GM21423 (cell line): Measurements from ENCODE around the gene DCP2.

Experiments used
- ATAC-seq: cut with Tn5 transposase; IDR thresholded peaks from one replicate; pipeline ENCODE4 v1.9.1; 2021; ENCODE audit warnings: mild to moderate bottlenecking, moderate library complexity; ENCODE audit not compliant: unreplicated experiment

Gene DCP2

DNA sequence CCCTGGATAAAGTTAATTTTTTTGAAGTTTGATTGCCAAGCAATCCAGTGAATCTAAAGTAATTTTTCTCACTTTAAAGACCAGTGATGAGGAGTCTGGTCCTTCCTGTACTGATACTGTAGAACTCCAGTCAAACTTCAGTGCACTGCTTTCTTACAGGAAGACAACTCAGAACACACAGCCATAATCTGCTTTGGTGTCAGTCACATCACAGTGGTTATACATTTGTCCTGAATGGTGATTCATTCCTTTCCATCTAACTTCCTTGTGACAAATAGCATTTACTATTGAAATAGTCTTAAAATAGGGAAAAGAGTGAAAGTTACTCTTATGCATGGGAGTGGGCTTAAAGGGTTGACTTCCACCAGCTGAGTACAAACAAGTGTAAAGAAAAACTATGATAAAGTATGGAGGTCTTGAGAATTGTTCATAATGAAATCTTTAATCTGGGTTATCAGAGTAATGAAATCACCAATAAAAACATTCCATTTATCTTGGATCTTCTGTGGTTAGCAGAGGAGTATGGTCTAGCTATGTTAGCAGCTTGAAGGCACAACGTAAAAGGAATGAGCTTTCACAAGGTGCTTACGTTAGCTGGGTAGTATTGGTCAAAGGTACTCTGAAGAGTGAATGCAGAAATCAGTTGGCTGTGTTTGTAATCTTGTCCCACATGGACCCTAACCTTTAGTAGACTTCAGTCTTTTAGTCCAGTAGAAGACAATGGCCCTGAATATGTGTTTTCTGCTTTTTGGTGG, 41.5 kb downstream of the DCP2 start:
- no peak for ATAC-seq

DNA sequence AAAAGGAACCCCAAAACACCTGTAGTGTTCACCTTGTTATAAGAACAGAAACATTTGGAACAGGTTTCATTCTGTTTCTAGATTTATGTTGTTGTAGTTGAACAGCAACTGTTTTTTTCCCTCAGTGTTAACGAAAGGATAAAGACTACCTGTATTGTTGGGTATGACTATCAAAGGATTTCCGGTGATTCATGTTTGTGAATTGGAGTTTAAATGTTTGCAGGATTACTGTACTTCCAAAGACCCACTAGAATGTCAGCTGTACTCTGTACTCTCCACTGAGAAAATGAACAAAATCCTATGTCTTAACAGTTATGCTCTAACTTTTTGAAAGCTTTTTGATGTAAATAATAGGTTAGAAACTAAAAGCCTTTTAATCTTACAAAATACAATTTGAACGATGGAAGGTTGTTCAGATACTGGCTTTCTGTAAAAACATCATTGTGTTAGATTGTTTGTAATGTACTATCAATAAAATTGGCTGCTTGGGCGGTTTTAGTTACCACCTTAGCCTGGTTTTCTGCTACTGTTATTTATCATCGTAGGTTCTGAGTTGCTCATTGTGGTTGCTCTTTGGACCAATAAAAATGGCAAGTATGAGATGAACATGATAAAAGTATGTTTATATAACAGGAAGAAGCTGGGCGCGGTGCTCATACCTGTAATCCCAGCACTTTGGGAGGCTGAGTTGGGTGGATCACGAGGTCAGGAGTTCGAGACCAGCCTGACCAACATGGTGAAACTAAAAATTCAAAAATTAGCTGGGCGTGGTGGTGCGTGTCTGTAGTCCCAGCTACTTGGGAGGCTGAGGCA, 44.1 kb downstream of the DCP2 start:
- ATAC-seq, result no peak

- ATAC-seq, result peak; percentile 76
Measured at GRCh38 chr5:113022661-113023060, 46.1 kb downstream of the DCP2 start.

- no peak for ATAC-seq
Measured at GRCh38 chr5:113024076-113024697, 47.6 kb downstream of the DCP2 start.

GRCh38 chr5:113025596-113025995, 49.0 kb downstream of the DCP2 start:
- no peak for ATAC-seq

GRCh38 chr5:113026211-113026610, 49.6 kb downstream of the DCP2 start:
- ATAC-seq, result no peak

GRCh38 chr5:113027015-113027414, 50.4 kb downstream of the DCP2 start:
- ATAC-seq, result no peak

DNA sequence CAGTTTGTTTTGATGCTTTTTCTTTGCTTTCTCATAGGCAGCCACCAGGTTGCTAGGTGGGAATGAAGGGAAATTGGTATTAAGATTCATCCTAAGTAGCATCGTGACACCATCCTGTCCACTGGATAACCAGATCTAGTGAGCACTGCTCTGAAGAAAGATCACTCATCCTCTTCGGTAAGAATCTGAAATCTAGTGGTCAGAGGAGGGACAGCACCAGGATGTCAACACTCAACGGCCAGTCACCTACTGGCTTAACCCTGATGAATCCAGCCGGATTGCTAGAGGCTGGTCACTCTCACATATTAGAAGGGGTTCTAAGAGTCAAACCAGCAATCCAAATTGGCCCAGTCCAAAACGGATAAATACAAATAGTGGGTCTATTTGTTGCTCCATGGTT, 50.8 kb downstream of the DCP2 start:
- ATAC-seq, result no peak

DNA sequence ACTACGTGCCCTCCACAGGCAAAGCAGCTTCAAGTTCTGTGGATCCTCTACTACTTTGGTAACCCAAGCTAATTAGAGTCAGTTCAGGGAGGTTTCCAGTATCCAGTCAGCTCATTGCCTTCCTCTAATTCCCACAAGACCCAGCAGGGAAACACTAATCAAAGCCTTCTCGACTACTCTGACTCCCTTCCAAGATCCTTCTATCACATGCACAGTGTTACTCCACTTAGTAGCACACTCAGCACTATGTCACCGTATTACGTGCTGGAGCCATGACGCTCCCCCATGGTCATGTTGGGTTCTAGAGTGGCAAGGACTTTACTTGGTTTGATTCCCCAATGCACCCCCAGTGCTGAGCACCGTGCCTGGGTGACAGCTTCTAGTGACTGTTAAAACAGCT, 53.0 kb downstream of the DCP2 start:
- ATAC-seq, result no peak

DNA sequence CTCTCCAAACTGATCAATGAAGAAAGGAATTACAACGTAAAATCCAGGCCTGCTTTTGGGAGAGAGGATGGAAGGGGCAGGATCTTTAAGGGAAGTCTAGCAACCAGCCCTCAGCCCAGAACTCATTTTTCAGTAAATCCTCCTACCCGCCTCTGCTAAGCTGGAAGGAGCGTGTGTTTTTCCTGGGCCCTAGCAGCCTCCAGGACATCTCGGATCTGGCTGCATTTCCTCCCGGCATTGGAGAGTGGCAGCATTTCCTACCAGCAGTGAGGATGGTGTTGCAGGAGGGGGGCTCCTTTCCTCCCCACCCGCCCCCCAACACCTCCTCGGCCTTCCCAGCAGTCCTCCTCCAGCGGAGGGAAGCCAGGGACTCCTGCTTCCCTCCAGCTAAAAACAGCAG, 54.5 kb downstream of the DCP2 start:
- no peak for ATAC-seq

DNA sequence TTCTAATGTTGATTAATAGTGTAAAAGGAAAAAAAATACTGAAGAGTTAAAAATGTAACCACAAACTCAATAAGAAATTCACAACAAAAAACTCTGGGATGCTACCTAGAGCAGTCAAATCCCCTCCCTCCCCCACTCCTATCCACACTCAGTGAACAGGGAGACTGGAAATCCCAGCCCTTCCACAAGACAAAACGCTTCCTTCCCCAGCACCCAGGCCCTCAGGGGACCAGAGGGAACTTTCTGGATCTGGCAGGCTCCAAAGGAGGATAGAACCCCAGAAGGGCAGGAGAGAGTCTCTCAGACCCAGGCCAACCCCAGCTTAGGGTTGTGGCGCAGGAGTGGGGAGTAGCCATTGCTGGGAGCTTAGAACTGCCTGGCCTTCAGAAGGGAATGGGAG, 55.0 kb downstream of the DCP2 start:
- no peak for ATAC-seq

- no peak for ATAC-seq
Measured at GRCh38 chr5:113034182-113034773, 57.7 kb downstream of the DCP2 start.

DNA sequence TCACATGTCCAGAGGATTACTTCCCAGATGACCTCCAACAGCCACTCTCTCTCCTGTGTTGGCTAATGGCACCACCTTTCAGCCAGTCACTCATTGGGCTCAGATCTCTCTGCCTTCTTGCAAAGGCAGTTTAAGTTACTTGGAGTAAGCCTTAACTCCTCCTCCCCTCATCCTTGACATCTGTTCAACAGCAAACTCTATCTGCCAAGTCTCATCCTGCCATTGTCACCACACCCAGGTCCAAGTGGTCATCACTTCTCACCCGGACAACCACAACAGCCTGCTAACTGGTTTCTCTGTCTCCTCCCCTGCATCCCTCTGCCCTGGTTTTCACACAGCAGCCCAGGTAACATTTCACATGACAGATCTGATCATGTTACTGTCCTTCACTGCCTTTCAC, 58.5 kb downstream of the DCP2 start:
- ATAC-seq, result no peak

GRCh38 chr5:113036321-113036720, 59.7 kb downstream of the DCP2 start:
- ATAC-seq, result no peak

- ATAC-seq, result no peak
Measured at GRCh38 chr5:113036826-113037225, 60.2 kb downstream of the DCP2 start.

GRCh38 chr5:113038136-113038535, 61.5 kb downstream of the DCP2 start:
- ATAC-seq, result no peak

DNA sequence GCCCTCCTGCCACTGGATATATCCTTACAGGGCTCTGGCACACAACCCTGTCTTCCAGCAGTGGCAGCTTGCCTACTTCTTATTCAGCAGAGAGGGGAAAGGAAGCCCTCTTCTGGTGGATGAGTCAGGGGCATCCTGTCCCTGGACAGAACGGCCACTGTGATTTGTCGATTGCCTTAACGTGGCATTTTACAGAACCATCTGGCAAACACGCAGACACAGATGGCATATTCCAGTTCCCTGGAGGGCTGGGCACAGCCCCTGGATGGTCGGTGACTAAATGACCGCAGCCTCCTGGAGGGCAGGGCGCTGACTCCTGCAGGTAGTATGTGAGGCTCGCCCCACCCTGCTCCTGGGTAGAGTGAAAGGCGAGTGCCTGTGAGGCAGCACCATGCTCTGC, 62.1 kb downstream of the DCP2 start:
- no peak for ATAC-seq

GRCh38 chr5:113039229-113039933, 62.8 kb downstream of the DCP2 start:
- no peak for ATAC-seq

DNA sequence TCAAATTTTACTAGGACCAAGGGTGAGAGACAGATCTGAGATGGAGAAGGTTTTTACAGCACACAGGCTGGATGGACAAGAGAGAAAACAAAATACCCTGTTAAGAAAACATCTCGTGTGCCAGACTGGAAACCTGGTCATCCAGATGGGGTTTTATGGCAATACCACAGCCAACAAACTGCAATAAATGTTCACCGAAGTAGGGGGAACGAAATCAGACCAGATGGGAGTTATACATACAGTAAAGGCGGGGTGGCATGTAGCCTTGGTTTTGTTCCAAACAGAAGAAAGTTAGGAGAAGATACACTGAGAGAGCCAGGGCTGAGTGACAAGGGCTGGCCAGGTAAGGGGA, 63.3 kb downstream of the DCP2 start:
- ATAC-seq, result no peak

GRCh38 chr5:113040672-113041260, 64.2 kb downstream of the DCP2 start:
- ATAC-seq, result no peak
